Hematopoietic multipotent progenitor cell treated with erythropoietin and hydrocortisone succinate and interleukin-3 and kit ligand, for 6 days (in vitro differentiated cells): ENCODE results near the gene ST6GALNAC1.
A peak's percentile ranks its signal among the peaks of the same experiment; 100 is the strongest.

ENCODE experiments used
- DNase-seq: peaks from one replicate; pipeline ENCODE4 v3.0.0-alpha.2; 2015

Gene ST6GALNAC1

GRCh38 chr17:76575570-76575969 lies 68.0 kb downstream of the ST6GALNAC1 start:
- DNase-seq: peak; percentile 0
